ENCODE results near the gene ARHGEF5. TPM values are rescaled to one million over a fixed set of nuclear protein-coding genes. Genes with fewer than 3 reads are reported as not detected.
A peak's percentile ranks its signal among the peaks of the same experiment; 100 is the strongest.

Gene ARHGEF5
- total RNA-seq, 1 donor from 2014 or later, result 4.1 TPM

GRCh38 chr7:144398291-144398690 lies 43.1 kb downstream of the ARHGEF5 start:
- H3K27me3 Mint-ChIP-seq (ENCODE audit: unreplicated experiment), result peaks cover 12% of the 10 kb centered on the region
- H3K27ac Mint-ChIP-seq (ENCODE audit: unreplicated experiment), result no peak overlapping the region
- peak; percentile 70 for DNase-seq (ENCODE audit: extremely low spot score, unreplicated experiment)
- no peaks in the 10 kb centered on the region for H3K9me3 Mint-ChIP-seq (ENCODE audit: unreplicated experiment)
- no peaks in the 10 kb centered on the region for H3K36me3 Mint-ChIP-seq (ENCODE audit: unreplicated experiment)
- no peak overlapping the region for H3K4me3 Mint-ChIP-seq (ENCODE audit: unreplicated experiment)
- TF ChIP-seq CTCF (IDR thresholded peaks at IDR 0.05), result no peak
- H3K4me1 Mint-ChIP-seq (ENCODE audit: unreplicated experiment), result no peaks in the 10 kb centered on the region

- DNase-seq (ENCODE audit: extremely low spot score, unreplicated experiment), result peak; percentile 76
- Mint-ChIP-seq H3K36me3 (ENCODE audit: unreplicated experiment) (no peaks in the 10 kb centered on the region), H3K4me1 (ENCODE audit: unreplicated experiment) (no peaks in the 10 kb centered on the region), H3K9me3 (ENCODE audit: unreplicated experiment) (no peaks in the 10 kb centered on the region), H3K4me3 (ENCODE audit: unreplicated experiment) (no peak overlapping the region), H3K27me3 (ENCODE audit: unreplicated experiment) (peaks cover 12% of the 10 kb centered on the region), H3K27ac (ENCODE audit: unreplicated experiment) (no peak overlapping the region)
- no peak for TF ChIP-seq CTCF (IDR thresholded peaks at IDR 0.05)
Measured at GRCh38 chr7:144398911-144399310, 43.7 kb downstream of the ARHGEF5 start.

- H3K27ac Mint-ChIP-seq (ENCODE audit: unreplicated experiment), result no peak overlapping the region
- no peak for TF ChIP-seq CTCF (IDR thresholded peaks at IDR 0.05)
- H3K4me3 Mint-ChIP-seq (ENCODE audit: unreplicated experiment), result no peak overlapping the region
- H3K9me3 Mint-ChIP-seq (ENCODE audit: unreplicated experiment), result no peaks in the 10 kb centered on the region
- no peaks in the 10 kb centered on the region for H3K4me1 Mint-ChIP-seq (ENCODE audit: unreplicated experiment)
- H3K36me3 Mint-ChIP-seq (ENCODE audit: unreplicated experiment), result no peaks in the 10 kb centered on the region
- DNase-seq (ENCODE audit: extremely low spot score, unreplicated experiment), result peak; percentile 76
- H3K27me3 Mint-ChIP-seq (ENCODE audit: unreplicated experiment), result peaks cover 12% of the 10 kb centered on the region
Measured at GRCh38 chr7:144399946-144400345, 44.7 kb downstream of the ARHGEF5 start.

- Mint-ChIP-seq H3K27me3 (ENCODE audit: unreplicated experiment) (peaks cover 6% of the 10 kb centered on the region), H3K4me1 (ENCODE audit: unreplicated experiment) (no peaks in the 10 kb centered on the region), H3K36me3 (ENCODE audit: unreplicated experiment) (no peaks in the 10 kb centered on the region), H3K9me3 (ENCODE audit: unreplicated experiment) (no peaks in the 10 kb centered on the region), H3K4me3 (ENCODE audit: unreplicated experiment) (no peak overlapping the region), H3K27ac (ENCODE audit: unreplicated experiment) (no peak overlapping the region)
- no peak for TF ChIP-seq CTCF (IDR thresholded peaks at IDR 0.05)
- DNase-seq (ENCODE audit: extremely low spot score, unreplicated experiment), result no peak
Measured at GRCh38 chr7:144401490-144401889, 46.3 kb downstream of the ARHGEF5 start.

- no peak for DNase-seq (ENCODE audit: extremely low spot score, unreplicated experiment)
- Mint-ChIP-seq H3K9me3 (ENCODE audit: unreplicated experiment) (no peaks in the 10 kb centered on the region), H3K27ac (ENCODE audit: unreplicated experiment) (no peak overlapping the region), H3K36me3 (ENCODE audit: unreplicated experiment) (no peaks in the 10 kb centered on the region), H3K4me3 (ENCODE audit: unreplicated experiment) (no peak overlapping the region), H3K4me1 (ENCODE audit: unreplicated experiment) (no peaks in the 10 kb centered on the region), H3K27me3 (ENCODE audit: unreplicated experiment) (peaks cover 4% of the 10 kb centered on the region)
- no peak for TF ChIP-seq CTCF (IDR thresholded peaks at IDR 0.05)
Measured at GRCh38 chr7:144403102-144403501, 47.9 kb downstream of the ARHGEF5 start.

Measured in osteocyte (in vitro differentiated cells).